ENCODE results near the gene BCORL1. TPM values are rescaled to one million over a fixed set of nuclear protein-coding genes. Genes with fewer than 3 reads are reported as not detected.

Gene BCORL1
- total and polyA plus RNA-seq, 2 donors (not counting 3 experiments of a cell fraction or from before 2014, with no cell fraction given), result 1.8 to 13.1 TPM

DNA sequence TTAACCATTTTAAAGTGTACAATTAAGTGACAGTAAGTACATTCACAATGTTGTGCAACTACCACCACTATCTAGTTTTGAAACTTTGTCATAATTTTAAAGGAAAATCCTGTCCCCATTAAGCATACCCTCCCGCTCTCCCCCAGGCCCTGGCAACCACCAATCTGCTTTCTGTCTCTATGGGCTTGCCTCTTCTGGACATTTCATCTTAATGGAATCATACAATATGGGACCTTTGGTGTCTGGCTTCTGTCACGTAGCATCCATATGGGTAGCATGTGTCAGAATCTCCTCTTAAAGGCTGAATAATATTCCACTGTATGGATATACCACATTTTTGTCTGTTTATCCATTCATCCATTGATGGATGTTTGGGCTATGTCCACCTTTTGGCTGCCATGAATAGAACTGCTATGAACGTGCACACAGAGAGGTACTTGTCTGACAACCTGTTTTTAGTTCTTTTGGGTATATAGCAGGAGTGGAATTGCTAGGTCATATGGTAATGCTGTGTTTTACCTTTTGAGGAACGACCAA lies 66.3 kb downstream of the BCORL1 start:
- POLR2A ChIA-PET, result no interaction called here
- FAIRE-seq, result no peak

More for the DNA sequence above, 66.3 kb downstream of the BCORL1 start:
- Histone ChIP-seq H2AFZ (ENCODE audit: low read depth, low read length) (no peak overlapping the region), H3K79me2 (ENCODE audit: control insufficient read depth, insufficient read depth, low read length) (no peaks in the 10 kb centered on the region), H3K9me1 (replicated peaks; ENCODE audit: control insufficient read depth, extremely low read depth, insufficient read depth, low read length) (no peaks in the 10 kb centered on the region), H3K9me3 (replicated peaks; ENCODE audit: control insufficient read depth, insufficient read depth, low read length) (no peaks in the 10 kb centered on the region), H3K4me2 (ENCODE audit: insufficient read depth, low read length) (no peak overlapping the region), H3K4me1 (ENCODE audit: control insufficient read depth, extremely low read depth, insufficient read depth, low read length) (no peaks in the 10 kb centered on the region), H3K27me3 (ENCODE audit: control insufficient read depth in 2 of 2, insufficient read depth in 2 of 2, low read length in 2 of 2) (no peaks in the 10 kb centered on the region), H3K36me3 (ENCODE audit: control insufficient read depth in 2 of 2, extremely low read depth in 1 of 2, insufficient read depth in 2 of 2, low read length in 2 of 2) (peaks cover 4 to 14% of the 10 kb centered on the region in 2 experiments), H3K9ac (replicated peaks; ENCODE audit: extremely low read depth, insufficient read depth, low read length) (no peak overlapping the region), H4K20me1 (replicated peaks; ENCODE audit: control insufficient read depth, extremely low read depth, insufficient read depth, low read length) (no peaks in the 10 kb centered on the region), H3K4me3 (replicated peaks in 1 of 3; ENCODE audit: insufficient read depth in 1 of 3, low read depth in 1 of 3, low read length in 3 of 3) (no peak overlapping the region), H3K27ac (ENCODE audit: insufficient read depth, low read depth, low read length) (no peak overlapping the region)
- dilution Hi-C loops (cut with MboI; ENCODE audit: extremely low pct_ligation_motif_present, low sequenced_read_pairs), result no loop called here
- no TSS peak for BruUV-seq (replicated peaks)
- DNase-seq (ENCODE audit: low read depth, low spot score), result no peak
- intact Hi-C loops (cut with micrococcal nuclease), result no loop called here
- CTCF ChIA-PET, result interaction anchor here (2.4 kb wide), 1 partner anchor 12 kb away, joined by 5 read pairs; no protein-coding TSS in a partner anchor
- TF ChIP-seq POLR2A (IDR thresholded peaks at IDR 0.05; ENCODE audit: low read depth, low read length) (no peak), JUN (IDR thresholded peaks at IDR 0.05; ENCODE audit: borderline replicate concordance, insufficient read depth, insufficient read length, low read depth) (no peak), POLR2AphosphoS5 (IDR thresholded peaks at IDR 0.05; ENCODE audit: insufficient read depth, low read depth, low read length) (no peak), GATA2 (IDR thresholded peaks at IDR 0.05; ENCODE audit: insufficient read depth, insufficient read length, low read depth, low read length) (no peak), MYC (IDR thresholded peaks at IDR 0.05; ENCODE audit: low read depth, low read length) (no peak)
- TF ChIP-seq, protein P1, sequence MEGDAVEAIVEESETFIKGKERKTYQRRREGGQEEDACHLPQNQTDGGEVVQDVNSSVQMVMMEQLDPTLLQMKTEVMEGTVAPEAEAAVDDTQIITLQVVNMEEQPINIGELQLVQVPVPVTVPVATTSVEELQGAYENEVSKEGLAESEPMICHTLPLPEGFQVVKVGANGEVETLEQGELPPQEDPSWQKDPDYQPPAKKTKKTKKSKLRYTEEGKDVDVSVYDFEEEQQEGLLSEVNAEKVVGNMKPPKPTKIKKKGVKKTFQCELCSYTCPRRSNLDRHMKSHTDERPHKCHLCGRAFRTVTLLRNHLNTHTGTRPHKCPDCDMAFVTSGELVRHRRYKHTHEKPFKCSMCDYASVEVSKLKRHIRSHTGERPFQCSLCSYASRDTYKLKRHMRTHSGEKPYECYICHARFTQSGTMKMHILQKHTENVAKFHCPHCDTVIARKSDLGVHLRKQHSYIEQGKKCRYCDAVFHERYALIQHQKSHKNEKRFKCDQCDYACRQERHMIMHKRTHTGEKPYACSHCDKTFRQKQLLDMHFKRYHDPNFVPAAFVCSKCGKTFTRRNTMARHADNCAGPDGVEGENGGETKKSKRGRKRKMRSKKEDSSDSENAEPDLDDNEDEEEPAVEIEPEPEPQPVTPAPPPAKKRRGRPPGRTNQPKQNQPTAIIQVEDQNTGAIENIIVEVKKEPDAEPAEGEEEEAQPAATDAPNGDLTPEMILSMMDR (IDR thresholded peaks at IDR 0.05; ENCODE audit: extremely low read depth in 1 of 2, insufficient read depth in 1 of 2, low read depth in 1 of 2, low read length in 2 of 2), result no peak
- TF ChIP-seq, protein P2, sequence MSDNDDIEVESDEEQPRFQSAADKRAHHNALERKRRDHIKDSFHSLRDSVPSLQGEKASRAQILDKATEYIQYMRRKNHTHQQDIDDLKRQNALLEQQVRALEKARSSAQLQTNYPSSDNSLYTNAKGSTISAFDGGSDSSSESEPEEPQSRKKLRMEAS (IDR thresholded peaks at IDR 0.05; ENCODE audit: insufficient read depth, insufficient read length), result no peak

All from endothelial cell of umbilical vein (primary cell).